ENCODE results near the gene EPN2.

DNA sequence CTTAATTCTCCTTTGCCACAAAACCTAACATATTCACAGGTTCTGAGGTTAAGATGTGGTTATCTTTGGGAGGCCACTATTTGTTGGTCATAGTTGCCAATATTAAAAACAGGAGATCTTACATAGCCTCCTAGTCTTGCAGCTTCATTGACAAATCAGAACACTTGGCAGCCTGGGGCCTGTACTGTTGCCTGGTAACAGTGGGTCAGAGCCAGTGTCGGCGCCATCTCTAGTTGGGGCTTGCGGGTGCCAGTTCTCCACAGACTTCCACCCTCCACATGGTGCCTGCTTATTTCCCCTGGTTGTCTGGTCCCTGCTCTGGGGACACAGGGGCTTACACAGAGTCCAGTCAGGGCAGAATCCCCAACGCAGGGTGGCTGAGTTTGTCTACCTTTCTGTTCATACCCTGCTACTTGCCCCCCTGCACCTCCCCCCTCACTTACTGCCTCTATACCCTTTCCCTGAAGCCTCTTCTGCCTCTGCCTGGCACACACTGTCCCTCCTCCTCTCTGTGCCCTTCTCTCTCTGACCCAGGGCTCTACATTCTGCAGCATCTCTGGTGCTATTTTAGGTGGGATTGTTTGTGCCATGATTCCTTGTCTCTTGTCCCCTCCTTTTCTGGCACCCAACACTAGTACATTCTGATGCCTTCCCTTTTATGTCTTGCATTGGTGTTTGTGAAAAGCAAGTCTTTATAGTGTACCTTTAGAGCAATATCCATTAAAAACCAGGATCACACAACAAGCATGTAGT lies 13.4 kb downstream of the EPN2 start:
- TF ChIP-seq POLR2AphosphoS5 (IDR thresholded peaks at IDR 0.05; ENCODE audit: low read depth, low read length) (no peak), SPI1 (IDR thresholded peaks at IDR 0.05; ENCODE audit: low read depth, low read length) (no peak), TAF1 (IDR thresholded peaks at IDR 0.05; ENCODE audit: low read depth, low read length) (no peak), POLR2A (IDR thresholded peaks at IDR 0.05; ENCODE audit: low read depth, low read length) (no peak)

Data from GM12891 (cell line).